ENCODE results near the gene SLC2A4RG.

GRCh38 chr20:63765902-63766301 lies 26.3 kb downstream of the SLC2A4RG start:
- TF ChIP-seq CTCF (IDR thresholded peaks at IDR 0.05) = no peak
- TF ChIP-seq POLR2A (IDR thresholded peaks at IDR 0.05) = no peak

All from lower leg skin (tissue), 3 donors.